Right forelimb (tissue), 1 donor: Measurements from ENCODE around the gene WWTR1.

Source experiments
- DNase-seq: peaks from one replicate; pipeline ENCODE4 v3.0.0-alpha.2; 2018

The WWTR1 gene

GRCh38 chr3:149657926-149658743 lies at the start of gene WWTR1:
Gene WWTR1 (minus strand): TSS chr3:149658025. CDS start chr3:149657306, 719 bp downstream.
- DNase-seq, result peak; percentile 94

- DNase-seq, result peak; percentile 81
Measured at GRCh38 chr3:149706905-149707304, 49.1 kb upstream of the WWTR1 start.

GRCh38 chr3:149705416-149705815 lies 47.6 kb upstream of the WWTR1 start:
- no peak for DNase-seq

GRCh38 chr3:149703466-149703865 lies 45.6 kb upstream of the WWTR1 start:
- DNase-seq, result no peak

GRCh38 chr3:149702691-149703441 lies 45.0 kb upstream of the WWTR1 start:
- DNase-seq, result no peak

- DNase-seq, result no peak
Measured at GRCh38 chr3:149701977-149702350, 44.1 kb upstream of the WWTR1 start.

- no peak for DNase-seq
Measured at GRCh38 chr3:149701206-149701976, 43.6 kb upstream of the WWTR1 start.

- no peak for DNase-seq
Measured at GRCh38 chr3:149688122-149688757, 30.4 kb upstream of the WWTR1 start.

- no peak for DNase-seq
Measured at GRCh38 chr3:149686996-149687395, 29.2 kb upstream of the WWTR1 start.

GRCh38 chr3:149678351-149678950 lies 20.6 kb upstream of the WWTR1 start:
- no peak for DNase-seq

GRCh38 chr3:149673393-149673792 lies 15.6 kb upstream of the WWTR1 start:
- no peak for DNase-seq

GRCh38 chr3:149670742-149671492 lies 13.1 kb upstream of the WWTR1 start:
- DNase-seq, result no peak

- no peak for DNase-seq
Measured at GRCh38 chr3:149667576-149667975, 9.8 kb upstream of the WWTR1 start.

GRCh38 chr3:149663966-149664365 lies 6.1 kb upstream of the WWTR1 start:
- DNase-seq, result no peak

- DNase-seq, result no peak
Measured at GRCh38 chr3:149662240-149662887, 4.5 kb upstream of the WWTR1 start.

- no peak for DNase-seq
Measured at GRCh38 chr3:149660462-149660861, 2.6 kb upstream of the WWTR1 start.

- DNase-seq, result no peak
Measured at GRCh38 chr3:149658744-149659497, 1.1 kb upstream of the WWTR1 start.

- DNase-seq, result no peak
Measured at GRCh38 chr3:149657321-149657925, 402 bp downstream of the WWTR1 start.

GRCh38 chr3:149655826-149656574 lies 1.8 kb downstream of the WWTR1 start:
- DNase-seq, result peak; percentile 45
